ENCODE data around the gene TMIGD3. TPM values are rescaled to one million over a fixed set of nuclear protein-coding genes. Genes with fewer than 3 reads are reported as not detected.
A peak's percentile ranks its signal among the peaks of the same experiment; 100 is the strongest.
"Not testable (repeated sequence)": the region's sequence is repeated elsewhere in the genome, so short reads cannot be mapped to it uniquely, and the experiment has no call there.

TMIGD3 gene
- total RNA-seq = not detected in 2 replicates

GRCh38 chr1:111503585-111504060 is at the start of gene TMIGD3, which contains the start of gene ADORA3:
TSS of gene TMIGD3 (minus strand) at chr1:111503633. CDS start at chr1:111503354, 279 bp downstream.
TSS of gene ADORA3 (minus strand) at chr1:111503633. CDS start at chr1:111503354, 279 bp downstream.
- no peak for DNase-seq (ENCODE audit: low read depth in 2 of 2)

- DNase-seq (ENCODE audit: low read depth in 2 of 2) = peak in 1 of 2 donors; percentile 12
Measured at GRCh38 chr1:111553196-111553595, 49.8 kb upstream of the TMIGD3 start.

DNA sequence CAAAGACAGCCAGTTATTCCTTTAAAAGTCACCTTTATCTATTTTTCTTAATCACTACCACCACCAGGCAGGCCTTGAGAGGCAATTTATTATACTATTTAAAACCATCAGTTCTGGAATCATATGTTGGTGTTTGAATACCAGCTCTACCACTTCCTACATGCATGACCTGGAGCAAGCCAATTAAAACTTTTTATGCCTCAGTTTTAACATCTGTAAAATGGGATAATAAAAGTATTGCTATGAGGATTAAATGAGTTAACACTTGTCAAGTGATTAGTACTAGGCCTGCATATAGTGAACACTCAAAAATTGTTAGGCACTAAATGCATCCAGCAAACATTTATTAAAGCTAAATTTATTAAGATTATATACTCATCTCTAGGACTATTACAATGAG is 49.2 kb upstream of the TMIGD3 start:
- DNase-seq (ENCODE audit: low read depth in 2 of 2) = no peak

DNA sequence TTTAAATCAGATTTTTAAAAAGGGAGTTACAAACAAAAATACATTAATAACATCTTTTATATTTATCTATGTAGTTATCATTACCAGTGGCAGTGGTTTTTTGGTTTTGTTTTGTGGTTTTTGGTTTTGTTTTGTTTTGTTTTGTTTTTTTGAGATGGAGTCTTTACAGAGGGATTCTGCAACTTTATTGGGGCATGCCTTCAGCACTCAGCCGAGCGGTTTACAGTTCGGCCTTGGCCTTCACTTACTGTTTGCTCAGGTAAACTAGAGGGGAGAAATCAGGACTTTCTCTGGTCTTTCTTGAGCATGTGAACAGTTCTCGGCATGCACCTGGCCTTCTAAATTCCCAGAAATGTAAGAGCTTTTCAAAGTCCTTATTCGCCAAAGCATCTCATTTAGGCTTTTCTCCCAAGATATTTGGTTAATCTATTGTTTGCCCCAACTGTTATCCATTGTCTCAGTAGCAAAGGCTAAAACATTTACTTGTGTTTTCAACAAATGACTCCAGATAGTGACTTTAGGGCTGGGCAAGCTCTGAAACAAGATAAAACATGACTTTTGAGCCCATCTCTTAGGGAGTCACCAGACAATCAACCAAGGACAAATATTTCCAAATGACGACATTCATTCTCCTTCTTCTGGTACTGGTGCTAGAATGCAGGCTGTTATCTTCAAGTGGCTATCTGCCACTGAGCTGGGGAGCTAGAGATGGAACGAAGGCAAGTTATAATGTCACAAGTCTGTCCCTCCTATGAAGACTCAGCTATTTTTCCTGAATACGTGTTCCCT is 48.4 kb upstream of the TMIGD3 start:
- no peak for DNase-seq (ENCODE audit: low read depth in 2 of 2)

GRCh38 chr1:111547786-111548185 is 44.4 kb upstream of the TMIGD3 start:
- not testable (repeated sequence) for DNase-seq (ENCODE audit: low read depth in 2 of 2)

DNA sequence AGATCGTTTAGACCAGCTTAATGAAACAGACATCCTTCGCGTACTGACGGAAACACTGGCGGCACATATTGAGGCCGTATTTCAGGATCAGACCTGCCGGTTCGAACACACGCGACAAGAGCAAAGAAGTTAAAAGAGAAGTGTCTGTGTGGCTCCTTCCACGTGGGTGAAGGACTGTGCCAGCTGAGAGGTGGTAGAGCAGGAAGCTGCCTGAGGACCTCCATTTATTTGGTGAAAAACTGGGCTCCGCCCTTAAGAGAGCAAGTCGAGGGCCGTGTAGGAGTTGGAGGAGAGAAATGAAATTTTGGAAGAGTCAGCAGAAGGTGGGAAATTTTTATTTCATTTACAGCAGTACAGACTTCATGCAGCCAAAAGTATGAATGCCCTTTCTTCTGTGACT is 38.8 kb upstream of the TMIGD3 start:
- no peak for DNase-seq (ENCODE audit: low read depth in 2 of 2)

DNA sequence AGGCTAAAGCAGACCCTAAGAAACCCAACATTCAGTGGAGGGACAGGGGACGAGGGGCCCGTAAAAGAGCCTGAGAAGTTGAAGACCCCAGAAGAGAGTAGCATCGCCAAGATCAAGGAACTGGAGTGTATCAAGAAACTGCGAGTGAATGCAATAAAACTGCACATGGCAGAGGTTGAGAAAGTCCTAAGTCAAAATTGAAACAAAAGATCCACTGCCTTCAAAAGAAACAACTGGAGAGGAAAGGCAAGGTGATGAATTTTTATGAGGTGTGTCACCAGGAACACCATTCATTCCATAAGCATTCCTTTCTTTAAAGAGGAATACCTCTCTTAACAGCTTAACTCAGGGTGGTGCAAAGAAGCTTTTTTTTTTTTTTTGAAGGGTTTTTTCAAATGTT is 38.3 kb upstream of the TMIGD3 start:
- no peak for DNase-seq (ENCODE audit: low read depth in 2 of 2)

DNA sequence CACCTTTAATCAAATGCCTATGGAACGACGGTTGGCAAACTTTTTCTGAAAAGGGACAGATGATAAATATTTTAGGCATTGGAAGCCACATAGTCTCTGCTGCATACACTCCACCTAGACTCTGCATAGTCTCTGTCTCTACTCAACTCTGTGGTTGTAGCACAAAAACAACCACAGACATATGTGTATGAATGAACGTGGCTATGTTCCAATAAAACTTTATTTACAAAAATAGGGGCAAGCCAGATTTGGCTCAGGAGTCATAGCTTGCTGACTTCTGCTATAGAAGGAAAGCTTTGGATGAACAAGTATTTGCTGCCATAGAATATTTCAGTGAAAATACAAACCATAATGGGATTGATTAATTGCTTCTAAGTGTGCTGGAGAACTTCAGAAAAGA is 37.5 kb upstream of the TMIGD3 start:
- no peak for DNase-seq (ENCODE audit: low read depth in 2 of 2)

DNA sequence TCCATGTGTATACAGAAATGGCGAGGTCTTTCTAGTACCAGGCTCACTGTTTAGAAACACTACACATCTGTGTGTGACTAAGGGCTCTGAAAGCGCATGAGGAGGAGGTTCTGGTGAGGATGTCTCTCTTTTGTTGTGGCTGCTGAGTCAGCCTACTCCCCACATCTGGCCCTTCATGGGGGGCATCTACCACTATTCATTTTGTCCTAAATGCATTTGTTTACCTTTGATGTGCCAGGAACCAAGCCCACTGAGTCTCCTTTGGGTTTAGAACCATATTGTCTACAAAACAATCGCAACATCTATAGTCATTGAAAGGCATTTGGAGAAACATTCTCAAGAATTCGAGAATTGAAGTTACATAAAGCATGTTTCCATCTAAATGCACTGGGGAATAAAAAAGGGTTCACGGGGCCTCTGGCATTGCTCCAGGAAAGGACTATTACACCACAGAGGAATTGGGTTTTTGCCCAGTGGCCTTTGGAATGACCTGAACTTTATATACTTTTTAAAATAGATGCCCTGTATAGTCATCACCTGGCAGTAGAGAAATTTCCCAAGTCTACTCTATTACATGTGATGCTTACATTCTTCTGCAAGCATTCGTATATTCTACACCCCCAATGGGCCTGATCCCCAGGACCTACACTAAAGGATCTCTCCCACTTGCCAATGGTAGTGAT is 35.1 kb upstream of the TMIGD3 start:
- peak in 1 of 2 donors; percentile 29 for DNase-seq (ENCODE audit: low read depth in 2 of 2)

DNA sequence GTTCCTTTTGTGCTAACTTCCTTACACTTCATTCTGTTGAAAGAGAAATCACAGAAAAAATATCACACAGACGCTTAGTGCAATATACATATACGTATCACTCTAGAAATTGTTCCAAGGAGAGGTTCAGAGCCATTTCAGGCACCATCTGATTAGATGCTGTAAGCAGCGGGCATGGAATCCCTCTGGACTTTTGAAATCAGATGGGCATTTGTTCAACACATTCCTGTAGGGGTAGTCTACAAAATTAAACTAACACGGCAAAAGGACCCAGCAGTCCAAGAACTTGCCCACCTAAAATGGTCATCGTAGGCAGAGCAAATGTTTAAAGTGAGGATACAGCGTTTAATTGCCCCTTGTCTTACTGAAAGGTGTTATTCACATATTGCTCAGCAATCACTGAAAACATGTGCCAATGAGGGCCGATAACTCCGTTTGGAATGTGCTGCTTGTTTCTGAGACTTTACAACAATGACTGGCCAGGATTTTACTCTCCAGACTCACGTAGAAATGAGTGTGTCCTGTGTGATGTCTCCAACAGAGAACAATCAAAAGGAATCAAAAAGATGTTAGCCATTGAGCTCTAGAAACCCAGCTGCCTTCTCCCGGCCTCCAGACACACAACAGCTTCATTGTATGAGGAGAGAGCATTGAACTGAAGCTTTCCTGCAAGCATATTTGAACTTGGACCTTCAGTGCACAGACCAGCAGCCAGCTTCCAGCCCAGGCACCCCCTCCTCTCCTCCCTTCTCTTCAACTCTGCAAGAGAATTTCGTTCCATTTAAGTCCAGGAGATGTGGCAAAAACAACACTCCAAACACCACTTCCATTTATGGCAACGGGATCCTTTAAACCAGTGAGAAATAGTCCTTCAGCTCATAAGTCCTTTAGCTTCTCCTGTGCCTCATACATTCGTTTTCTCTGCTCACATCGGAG is 32.1 kb upstream of the TMIGD3 start:
- no peak for DNase-seq (ENCODE audit: low read depth in 2 of 2)

DNA sequence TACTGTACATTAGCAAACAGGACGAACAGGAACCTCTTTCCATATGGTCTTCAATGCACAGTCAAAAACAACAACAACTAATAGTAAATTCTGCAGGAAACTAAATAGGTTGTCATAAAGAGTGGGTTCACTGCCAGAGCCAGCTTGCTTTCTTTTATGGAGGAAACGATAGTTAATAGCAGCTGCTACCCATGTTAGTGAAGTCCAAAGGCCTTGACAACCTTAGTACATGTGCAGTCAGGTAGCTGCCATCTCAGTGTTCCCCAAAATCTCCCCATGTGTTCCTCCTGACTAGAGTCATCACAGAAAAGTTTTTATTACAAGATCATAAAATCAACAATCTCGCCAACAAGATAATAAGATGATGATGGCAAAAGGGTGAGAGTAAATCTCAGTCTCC is 16.6 kb upstream of the TMIGD3 start:
- no peak for DNase-seq (ENCODE audit: low read depth in 2 of 2)

- no peak for DNase-seq (ENCODE audit: low read depth in 2 of 2)
Measured at GRCh38 chr1:111517469-111518225, 14.2 kb upstream of the TMIGD3 start.

DNA sequence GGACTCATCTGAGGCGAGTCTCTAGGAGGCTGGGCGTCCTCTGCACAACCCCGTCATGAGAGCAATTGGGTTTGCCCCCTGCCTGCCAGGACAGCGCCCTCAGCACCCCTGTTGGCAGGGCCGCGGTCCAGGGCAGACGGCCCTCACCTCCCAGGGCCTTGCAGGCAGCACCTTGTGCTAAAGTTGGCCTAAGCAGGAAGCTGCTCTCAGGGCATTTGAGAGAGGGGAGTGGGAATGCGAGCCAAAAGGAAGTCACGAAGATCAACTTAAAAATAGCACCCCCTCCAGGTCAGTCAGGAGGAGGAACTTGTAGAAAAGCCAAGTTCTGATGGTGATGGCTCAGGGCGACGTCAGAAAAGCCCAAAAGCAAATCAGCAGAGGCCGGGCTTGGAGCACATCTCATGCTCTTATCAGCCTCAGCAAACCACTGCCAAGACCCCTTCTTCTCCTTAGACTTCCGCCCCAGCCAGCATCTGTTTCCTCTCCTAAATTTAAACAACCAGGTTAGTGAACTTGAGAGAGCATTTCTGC is 12.6 kb upstream of the TMIGD3 start:
- DNase-seq (ENCODE audit: low read depth in 2 of 2) = peak; percentile 29 to 82

DNA sequence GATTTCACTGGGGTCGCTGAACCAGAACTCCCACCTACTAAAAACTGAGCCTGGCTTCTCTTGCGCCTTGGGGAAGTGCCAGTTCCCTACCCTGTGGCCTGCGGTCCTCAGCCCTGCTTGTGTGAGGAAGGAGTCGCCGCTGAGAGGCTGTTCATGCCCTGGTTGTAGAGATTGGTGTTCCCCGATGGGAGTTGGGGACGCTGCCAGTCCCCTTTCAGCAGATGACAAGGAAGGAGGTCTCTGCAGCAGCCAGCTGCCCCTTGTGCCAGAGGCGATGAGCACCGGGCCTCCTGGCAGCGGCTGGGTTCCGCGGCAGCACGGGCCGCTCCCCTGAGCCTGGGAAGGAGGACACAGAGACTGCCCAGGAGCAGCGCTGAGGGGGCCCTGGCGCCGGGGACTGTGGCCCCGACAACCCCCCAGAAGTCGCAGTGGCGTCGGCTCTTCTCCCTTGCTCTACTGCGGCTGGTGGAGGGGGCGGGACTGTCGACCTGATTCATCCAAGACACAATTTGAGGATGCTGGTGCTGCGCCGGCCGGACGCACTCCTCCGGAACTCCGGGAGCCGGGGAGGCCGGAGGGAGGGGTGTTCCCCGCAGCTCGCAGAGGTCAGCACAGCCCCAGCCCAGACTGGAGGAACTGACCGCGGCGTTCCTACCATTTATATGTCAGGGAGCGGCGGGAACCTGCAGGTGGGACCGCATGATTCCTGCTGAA is 12.0 kb upstream of the TMIGD3 start:
- peak; percentile 11 to 81 for DNase-seq (ENCODE audit: low read depth in 2 of 2)

DNA sequence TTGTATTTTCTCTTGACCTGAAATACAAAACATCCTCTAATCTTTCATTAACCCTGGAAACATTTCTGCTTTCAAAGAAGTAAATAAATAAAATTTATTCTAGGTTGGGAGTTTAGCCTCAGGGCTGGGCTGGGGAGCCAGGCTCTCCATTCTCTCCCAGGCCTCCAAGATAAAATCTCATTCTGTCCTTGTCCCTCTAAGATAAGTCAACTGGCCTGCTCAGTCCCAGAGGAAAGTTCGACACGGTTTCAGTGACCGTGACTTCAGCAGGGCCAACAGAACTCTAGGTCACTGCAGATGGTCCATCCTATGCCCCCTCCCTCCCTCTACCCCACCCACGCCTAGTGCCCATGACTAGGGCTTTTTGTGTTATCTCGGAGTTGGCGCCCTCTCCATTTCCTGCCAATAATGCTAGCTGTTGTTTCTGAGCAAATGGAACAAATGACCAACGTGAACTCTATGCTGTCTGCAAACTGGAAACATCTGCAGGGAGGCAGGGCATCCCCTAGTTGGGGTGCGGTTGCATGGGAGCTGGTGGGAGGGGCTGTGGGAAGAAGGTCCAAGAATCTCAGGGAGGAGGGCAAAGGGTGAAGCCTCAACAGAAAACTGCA is 10.1 kb upstream of the TMIGD3 start:
- peak; percentile 51 to 52 for DNase-seq (ENCODE audit: low read depth in 2 of 2)

DNA sequence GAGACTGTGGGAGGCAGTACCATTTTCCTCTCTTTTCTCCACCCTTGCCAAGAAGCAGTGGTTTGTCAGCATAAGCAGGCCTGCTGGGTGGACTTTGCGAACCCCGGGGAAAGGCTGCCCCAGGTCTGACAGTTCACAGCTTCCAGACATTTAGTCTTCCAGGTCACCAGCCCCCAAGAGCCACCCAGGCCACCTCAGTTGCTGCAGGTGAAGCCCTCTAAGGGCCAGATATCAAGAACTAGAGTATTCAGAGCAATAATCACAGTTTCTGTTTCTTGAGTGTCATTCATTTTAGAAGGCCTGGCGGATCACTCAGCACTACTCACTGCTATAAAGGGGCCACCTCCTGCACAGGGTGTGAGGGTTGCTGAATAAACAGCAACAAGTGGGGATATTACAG is 9.5 kb upstream of the TMIGD3 start:
- DNase-seq (ENCODE audit: low read depth in 2 of 2) = no peak

DNA sequence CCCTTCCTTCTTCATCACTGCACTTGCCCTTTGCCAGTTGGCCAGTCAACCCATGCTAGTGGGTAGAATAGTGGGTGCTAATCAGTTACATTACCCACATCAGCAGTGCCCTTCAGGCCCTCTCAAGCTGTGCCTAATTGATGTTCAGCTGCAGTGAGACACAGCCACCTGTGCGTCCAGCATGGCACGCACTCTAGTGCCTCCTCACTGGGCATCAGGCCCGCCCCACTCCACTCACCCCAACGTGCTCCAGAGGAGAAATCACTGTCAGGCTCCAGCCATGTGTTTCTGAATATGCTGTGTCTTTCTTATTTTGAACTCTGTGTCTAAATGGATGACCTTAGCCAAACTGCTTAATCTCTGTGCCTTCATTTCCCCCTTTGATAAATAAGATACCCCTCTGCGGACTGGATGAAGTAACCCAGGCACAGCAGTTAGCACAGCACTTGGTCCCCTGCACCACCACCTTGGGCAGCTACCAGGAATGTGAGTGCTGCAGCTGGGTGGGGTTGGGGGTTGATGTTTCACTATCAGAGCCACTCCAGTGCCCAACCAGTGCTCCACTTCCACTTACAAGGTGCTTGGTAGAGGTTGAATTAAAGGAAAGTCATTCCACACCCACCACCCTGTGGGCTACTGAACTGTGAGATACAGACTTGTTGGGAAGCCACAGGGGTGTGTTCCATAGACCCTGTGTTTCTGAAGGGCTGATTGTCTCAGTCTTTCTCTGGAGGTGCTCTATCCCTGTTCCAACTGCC is 8.9 kb upstream of the TMIGD3 start:
- no peak for DNase-seq (ENCODE audit: low read depth in 2 of 2)

GRCh38 chr1:111511370-111511769 is 7.9 kb upstream of the TMIGD3 start:
- DNase-seq (ENCODE audit: low read depth in 2 of 2) = no peak

DNA sequence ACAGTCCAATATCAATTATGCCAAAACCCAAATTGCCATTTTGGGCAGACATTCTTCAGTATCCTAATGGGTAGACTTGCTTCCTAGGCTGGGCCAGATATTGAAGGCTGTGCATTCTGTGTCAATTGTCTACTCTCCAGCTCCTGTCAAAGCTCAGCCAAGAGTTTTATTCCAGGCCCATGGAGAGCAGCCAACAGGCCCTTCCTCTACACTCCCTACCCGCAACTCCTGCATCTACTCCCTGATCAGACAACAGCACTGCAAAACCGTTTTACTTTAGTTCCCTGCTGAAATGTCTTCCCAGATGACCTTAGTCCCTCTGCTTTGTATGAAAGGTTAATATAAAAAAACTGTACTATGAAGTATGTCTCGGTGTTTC is 6.6 kb upstream of the TMIGD3 start:
- peak; percentile 23 to 70 for DNase-seq (ENCODE audit: low read depth in 2 of 2)

Data from lung microvascular endothelial cell (primary cell).